Measurements from ENCODE around the gene MTFMT.
"Not testable (repeated sequence)": the region's sequence is repeated elsewhere in the genome, so short reads cannot be mapped to it uniquely, and the experiment has no call there.

Gene MTFMT

GRCh38 chr15:65028921-65029735 lies at the start of gene MTFMT:
Gene MTFMT (minus strand): TSS chr15:65029639. CDS start chr15:65029613, 26 bp downstream.
- DNase-seq = peak; percentile 93 to 95

- DNase-seq = peak; percentile 27 to 41
Observed at GRCh38 chr15:65077981-65078352, 48.5 kb upstream of the MTFMT start.

DNA sequence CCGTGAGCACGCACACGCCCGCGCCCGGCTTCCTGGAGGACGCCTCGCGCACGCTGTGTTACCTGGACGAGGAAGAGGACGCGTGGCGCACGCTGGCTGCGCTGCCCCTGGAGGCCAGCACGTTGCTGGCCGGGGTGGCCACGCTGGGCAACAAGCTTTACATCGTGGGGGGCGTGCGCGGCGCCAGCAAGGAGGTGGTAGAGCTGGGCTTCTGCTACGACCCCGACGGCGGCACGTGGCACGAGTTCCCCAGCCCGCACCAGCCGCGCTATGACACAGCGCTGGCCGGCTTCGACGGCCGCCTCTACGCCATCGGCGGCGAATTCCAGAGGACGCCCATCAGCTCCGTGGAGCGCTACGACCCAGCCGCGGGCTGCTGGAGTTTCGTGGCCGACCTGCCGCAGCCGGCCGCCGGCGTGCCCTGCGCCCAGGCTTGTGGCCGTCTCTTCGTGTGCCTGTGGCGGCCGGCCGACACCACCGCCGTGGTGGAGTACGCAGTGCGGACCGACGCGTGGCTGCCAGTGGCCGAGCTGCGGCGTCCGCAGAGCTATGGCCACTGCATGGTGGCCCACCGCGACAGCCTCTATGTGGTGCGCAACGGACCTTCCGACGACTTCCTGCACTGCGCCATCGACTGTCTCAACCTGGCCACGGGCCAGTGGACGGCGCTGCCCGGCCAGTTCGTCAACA lies 48.0 kb upstream of the MTFMT start:
- no peak for DNase-seq

DNA sequence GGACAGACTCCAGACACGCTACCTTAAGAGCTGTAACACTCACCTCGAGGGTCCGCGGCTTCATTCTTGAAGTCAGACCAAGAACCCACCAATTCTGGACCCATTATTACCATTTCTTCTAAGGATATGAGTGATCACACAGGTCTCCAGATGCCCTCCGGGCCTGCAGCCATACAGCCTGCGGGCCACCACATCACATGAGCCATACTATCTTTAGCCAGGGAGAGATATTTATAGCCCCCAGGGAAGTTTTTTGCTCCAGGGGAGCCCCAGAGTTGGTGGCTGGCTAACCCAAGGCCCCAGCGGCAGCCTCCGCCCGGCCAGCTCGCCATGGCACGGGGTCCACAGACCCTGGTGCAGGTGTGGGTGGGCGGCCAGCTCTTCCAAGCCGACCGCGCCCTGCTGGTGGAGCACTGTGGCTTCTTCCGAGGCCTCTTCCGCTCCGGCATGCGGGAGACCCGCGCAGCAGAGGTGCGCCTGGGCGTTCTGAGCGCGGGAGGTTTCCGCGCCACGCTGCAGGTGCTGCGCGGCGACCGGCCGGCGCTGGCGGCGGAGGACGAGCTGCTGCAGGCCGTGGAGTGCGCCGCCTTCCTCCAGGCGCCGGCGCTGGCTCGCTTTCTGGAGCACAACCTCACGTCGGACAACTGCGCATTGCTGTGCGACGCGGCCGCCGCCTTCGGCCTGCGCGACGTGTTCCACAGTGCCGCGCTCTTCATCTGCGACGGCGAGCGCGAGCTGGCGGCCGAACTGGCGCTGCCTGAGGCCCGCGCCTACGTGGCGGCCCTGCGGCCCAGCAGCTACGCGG lies 47.2 kb upstream of the MTFMT start, which contains the start of gene KBTBD13:
TSS of gene KBTBD13 (plus strand) at position 261 of the 805 bp plus-strand sequence. CDS start at position 331, 70 bp downstream.
- DNase-seq = no peak

GRCh38 chr15:65075607-65076395 lies 46.4 kb upstream of the MTFMT start:
- DNase-seq = not testable (repeated sequence)

DNA sequence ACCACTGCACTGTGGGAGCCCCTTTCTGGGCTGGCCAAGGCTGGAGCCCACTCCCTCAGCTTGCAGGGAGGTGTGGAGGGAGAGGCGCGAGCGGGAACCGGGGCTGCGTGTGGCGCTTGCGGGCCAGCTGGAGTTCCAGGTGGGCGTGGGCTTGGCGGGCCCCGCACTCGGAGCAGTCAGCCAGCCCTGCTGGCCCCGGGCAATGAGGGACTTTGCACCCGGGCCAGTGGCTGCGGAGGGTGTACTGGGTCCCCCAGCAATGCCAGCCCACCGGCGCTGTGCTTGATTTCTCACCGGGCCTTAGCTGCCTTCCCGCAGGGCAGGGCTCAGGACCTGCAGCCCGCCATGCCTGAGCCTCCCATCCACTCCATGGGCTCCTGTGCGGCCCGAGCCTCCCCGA lies 45.5 kb upstream of the MTFMT start:
- not testable (repeated sequence) for DNase-seq

- DNase-seq = no peak
Observed at GRCh38 chr15:65072617-65073016, 43.2 kb upstream of the MTFMT start.

GRCh38 chr15:65072027-65072426 lies 42.6 kb upstream of the MTFMT start:
- no peak for DNase-seq

GRCh38 chr15:65071381-65071811 lies 42.0 kb upstream of the MTFMT start:
- no peak for DNase-seq

- no peak for DNase-seq
Observed at GRCh38 chr15:65069779-65070546, 40.5 kb upstream of the MTFMT start.

GRCh38 chr15:65069179-65069578 lies 39.7 kb upstream of the MTFMT start:
- DNase-seq = no peak

- no peak for DNase-seq
Observed at GRCh38 chr15:65068403-65068788, 39.0 kb upstream of the MTFMT start.

GRCh38 chr15:65067645-65068402 lies 38.4 kb upstream of the MTFMT start, which contains the start of gene RASL12:
Gene RASL12 (minus strand): TSS chr15:65067991. CDS start chr15:65067835, 156 bp downstream.
- no peak for DNase-seq

GRCh38 chr15:65067317-65067644 lies 37.8 kb upstream of the MTFMT start:
- no peak for DNase-seq

GRCh38 chr15:65066635-65067316 lies 37.3 kb upstream of the MTFMT start:
- DNase-seq = no peak

GRCh38 chr15:65066001-65066634 lies 36.7 kb upstream of the MTFMT start:
- no peak for DNase-seq

GRCh38 chr15:65062726-65063125 lies 33.3 kb upstream of the MTFMT start:
- no peak for DNase-seq

- no peak for DNase-seq
Observed at GRCh38 chr15:65062061-65062460, 32.6 kb upstream of the MTFMT start.

- DNase-seq = no peak
Observed at GRCh38 chr15:65060641-65061397, 31.4 kb upstream of the MTFMT start.
